ENCODE measurements around the gene C12orf57. TPM values are rescaled to one million over a fixed set of nuclear protein-coding genes. Genes with fewer than 3 reads are reported as not detected.

The C12orf57 gene
- total and polyA plus RNA-seq, 2 of the 13 experiments (the other 11 are each of a cell fraction or from before 2014, with no cell fraction given), result 84.0 to 287 TPM

- no peak for TF ChIP-seq AHDC1 (CRISPR knock-in tag; IDR thresholded peaks at IDR 0.05; ENCODE audit: borderline replicate concordance)
- TF ChIP-seq RFX5 (IDR thresholded peaks at IDR 0.05; ENCODE audit: low read depth, low read length), result no peak
- TF ChIP-seq ZSCAN29 (CRISPR knock-in tag; conservative IDR thresholded peaks at IDR 0.05), result no peak
Observed at GRCh38 chr12:6938353-6939190, 5.2 kb upstream of the C12orf57 start (continued).

- WGBS (ENCODE audit: low lambda C conversion rate), result 92% methylated on average over 2 of the region's 2 CpGs
- H3K27me3 ChIP-seq (ENCODE audit: control insufficient read depth in 1 of 2, insufficient read depth in 2 of 2, low read length in 2 of 2), result no peaks in the 10 kb centered on the region
- ChIA-PET CTCF (ENCODE audit: low intra/inter-chr PET ratio, low total read pairs) (interaction anchor here (2.5 kb wide), 1 partner anchor 70 kb away, joined by 14 read pairs; no protein-coding TSS in a partner anchor), POLR2A (interaction anchor here (1.0 to 4.6 kb wide), 5 partner anchors 8 to 87 kb away, joined by 3 to 30 read pairs (median 10); partner anchors contain the start of genes SPSB2 and USP5)
- H4K20me1 ChIP-seq (ENCODE audit: insufficient read depth, low read length), result no peaks in the 10 kb centered on the region
- H3K36me3 ChIP-seq (replicated peaks in 1 of 2; ENCODE audit: control insufficient read depth in 1 of 2, insufficient read depth in 2 of 2, low read length in 2 of 2), result peaks cover 3 to 27% of the 10 kb centered on the region in 2 experiments
- in situ Hi-C loops (cut with HindIII; ENCODE audit: extremely low pct_ligation_motif_present, low pct_unique_long_range_greater_than_20kb), result no loop called here
- BruUV-seq (replicated peaks), result no TSS peak
- no peak overlapping the region for H3K9ac ChIP-seq (ENCODE audit: insufficient read depth, low read depth, low read length)
- ATAC-seq, result no peak
- no peaks in the 10 kb centered on the region for H3K9me3 ChIP-seq (ENCODE audit: low read length)
- H3K79me2 ChIP-seq (ENCODE audit: insufficient read depth, low read length), result no peaks in the 10 kb centered on the region
- no peak overlapping the region for H3K4me2 ChIP-seq (ENCODE audit: low read depth, low read length)
- no peak for DNase-seq (ENCODE audit: low spot score)
- intact Hi-C loops (cut with micrococcal nuclease; ENCODE audit: unreplicated experiment), result loop anchor here (2.0 kb wide), 1 partner anchor 14 kb away; no protein-coding TSS in a partner anchor
- H3K27ac ChIP-seq (ENCODE audit: extremely low read length, insufficient read depth, low read length), result no peak overlapping the region
- no peak overlapping the region for H2AFZ ChIP-seq (ENCODE audit: low read length)
- TF ChIP-seq ZNF207 (IDR thresholded peaks at IDR 0.05; ENCODE audit: borderline replicate concordance), result no peak
- no peak for TF ChIP-seq HIVEP1 (CRISPR knock-in tag; IDR thresholded peaks at IDR 0.05)
- no peak for TF ChIP-seq RFX1 (IDR thresholded peaks at IDR 0.05)
- TF ChIP-seq ZBTB49 (CRISPR knock-in tag; IDR thresholded peaks at IDR 0.05; ENCODE audit: borderline replicate concordance), result no peak
- TF ChIP-seq ZNF678 (CRISPR knock-in tag; IDR thresholded peaks at IDR 0.05), result no peak
- TF ChIP-seq MXD3 (CRISPR knock-in tag; IDR thresholded peaks at IDR 0.05), result no peak
- no peak for TF ChIP-seq ZNF644 (CRISPR knock-in tag; IDR thresholded peaks at IDR 0.05; ENCODE audit: low read depth)
- TF ChIP-seq NR1H2 (CRISPR knock-in tag; IDR thresholded peaks at IDR 0.05; ENCODE audit: borderline replicate concordance, low read depth), result no peak
- TF ChIP-seq KLF12 (CRISPR knock-in tag; IDR thresholded peaks at IDR 0.05; ENCODE audit: borderline replicate concordance), result no peak
- no peak for TF ChIP-seq SMC3 (IDR thresholded peaks at IDR 0.05; ENCODE audit: low read length)
- no peak for TF ChIP-seq ZNF776 (CRISPR knock-in tag; IDR thresholded peaks at IDR 0.05)
- no peak for FAIRE-seq
- H3K4me3 ChIP-seq (replicated peaks in 1 of 3; ENCODE audit: insufficient read depth in 1 of 3, low read depth in 2 of 3, low read length in 3 of 3), result no peak overlapping the region
- H3K4me1 ChIP-seq (ENCODE audit: insufficient read depth, low read length), result peaks cover 33% of the 10 kb centered on the region
Observed at GRCh38 chr12:6939191-6939540, 4.7 kb upstream of the C12orf57 start.
